Lung microvascular endothelial cell (primary cell): Measurements from ENCODE around the gene LPXN. TPM values are rescaled to one million over a fixed set of nuclear protein-coding genes. Genes with fewer than 3 reads are reported as not detected.

ENCODE experiments used
- DNase-seq, 2 donors: peaks; one replicate each; pipeline versions ENCODE4 v3.0.0 to v3.0.0-alpha.2; 2010; ENCODE audit warnings: low read depth in 2 of 2
- total RNA-seq: library from RNA; depleted of rRNA; stranded (reverse); fragments of >200 nt; gene quantifications from 2 replicates; pipeline ENCODE4 v1.2.1, GENCODE V29; 2014

Gene LPXN
- 2.0 and 3.1 TPM in 2 replicates for total RNA-seq

- DNase-seq: peak in 1 of 2 donors; percentile 69
Measured at GRCh38 chr11:58575377-58576020, at the start of gene LPXN. TSS of gene LPXN (minus strand) at chr11:58575856. CDS start at chr11:58575772, 84 bp downstream.

GRCh38 chr11:58625086-58625485, 49.4 kb upstream of the LPXN start:
- no peak for DNase-seq

- no peak for DNase-seq
Measured at GRCh38 chr11:58622344-58622743, 46.7 kb upstream of the LPXN start, which contains the start of gene CNTF. TSS of gene CNTF (plus strand) at chr11:58622665. CDS start at chr11:58622753, 88 bp downstream.

- no peak for DNase-seq
Measured at GRCh38 chr11:58621586-58622262, 46.1 kb upstream of the LPXN start.

- no peak for DNase-seq
Measured at GRCh38 chr11:58617976-58618557, 42.4 kb upstream of the LPXN start.

- DNase-seq: peak; percentile 18 to 86
Measured at GRCh38 chr11:58616594-58616993, 40.9 kb upstream of the LPXN start.

GRCh38 chr11:58615559-58615958, 39.9 kb upstream of the LPXN start:
- DNase-seq: no peak

GRCh38 chr11:58613228-58613627, 37.6 kb upstream of the LPXN start:
- DNase-seq: no peak

- DNase-seq: no peak
Measured at GRCh38 chr11:58609723-58610122, 34.1 kb upstream of the LPXN start.

- no peak for DNase-seq
Measured at GRCh38 chr11:58608331-58608730, 32.7 kb upstream of the LPXN start.

GRCh38 chr11:58606930-58607714, 31.5 kb upstream of the LPXN start:
- no peak for DNase-seq

- no peak for DNase-seq
Measured at GRCh38 chr11:58600510-58600909, 24.9 kb upstream of the LPXN start.

- no peak for DNase-seq
Measured at GRCh38 chr11:58597486-58598144, 22.0 kb upstream of the LPXN start.

- no peak for DNase-seq
Measured at GRCh38 chr11:58596621-58597020, 21.0 kb upstream of the LPXN start.

GRCh38 chr11:58594826-58595225, 19.2 kb upstream of the LPXN start:
- DNase-seq: no peak

- DNase-seq: no peak
Measured at GRCh38 chr11:58592760-58593472, 17.3 kb upstream of the LPXN start.

- no peak for DNase-seq
Measured at GRCh38 chr11:58591659-58592058, 16.0 kb upstream of the LPXN start.

- no peak for DNase-seq
Measured at GRCh38 chr11:58586998-58587397, 11.3 kb upstream of the LPXN start.

GRCh38 chr11:58582437-58582836, 6.8 kb upstream of the LPXN start:
- no peak for DNase-seq

- DNase-seq: no peak
Measured at GRCh38 chr11:58580311-58580710, 4.7 kb upstream of the LPXN start.
